HEK293 (cell line): ENCODE measurements around the gene BICC1.

Experiments
- CTCF ChIA-PET: fragments of 350-600 bp; formaldehyde crosslinking; extraction: SDS; loops from one replicate; lab custom pipeline; 2021; ENCODE audit warnings: antibody characterized with exemption; lab: Yijun Ruan, JAX
- POLR2A ChIA-PET: fragments of 300-600 bp; formaldehyde crosslinking; extraction: SDS; loops from one replicate; lab custom pipeline; 2020; ENCODE audit warnings: antibody characterized with exemption, inconsistent platforms; lab: Yijun Ruan, JAX
- H3K27ac ChIP-seq: fragments of 200-500 bp; sonication (Bioruptor generic); 2 replicates; pipeline ENCODE4 v1.5.1; 2014; ENCODE audit warnings: low read depth, low read length, control low read depth, inconsistent platforms; ENCODE audit errors: extremely low read depth
- H3K36me3 ChIP-seq, 2 experiments: fragments of 200-500 bp in 1 of 2; sonication (Bioruptor generic) in 1 of 2; 1 replicate in 1 of 2; 2 replicates in 1 of 2; pipeline ENCODE4 v1.5.1; 2014 to 2017; ENCODE audit warnings: inconsistent platforms in 2 of 2, low read length in 2 of 2; ENCODE audit not compliant: control insufficient read depth in 2 of 2, insufficient read depth in 1 of 2
- H3K4me1 ChIP-seq: fragments of 200-500 bp; sonication (Bioruptor generic); 2 replicates; pipeline ENCODE4 v1.5.1; 2014; ENCODE audit warnings: mild to moderate bottlenecking, low read length, inconsistent platforms; ENCODE audit not compliant: control insufficient read depth, insufficient read depth
- H3K4me3 ChIP-seq: 2 replicates; pipeline ENCODE4 v1.5.1; 2011; ENCODE audit warnings: low read depth, mild to moderate bottlenecking, control low read depth, low read length, moderate library complexity
- H3K9me3 ChIP-seq: fragments of 200-500 bp; sonication (Bioruptor generic); 2 replicates; pipeline ENCODE4 v1.5.1; 2014; ENCODE audit warnings: low read depth, low read length, inconsistent platforms; ENCODE audit not compliant: control insufficient read depth, insufficient read depth
- EGR2 ChIP-seq: fragments of 450-650 bp; formaldehyde crosslinking; IDR thresholded peaks from 2 replicates; pipeline ENCODE4 v1.5.1; 2016; ENCODE audit warnings: low read depth, missing biosample characterization, missing genetic modification characterization
- HIC1 ChIP-seq: fragments of 450-650 bp; formaldehyde crosslinking; IDR thresholded peaks from 2 replicates; pipeline ENCODE4 v1.5.1; 2016; ENCODE audit warnings: missing biosample characterization, missing genetic modification characterization
- KLF16 ChIP-seq: fragments of 450-650 bp; formaldehyde crosslinking; IDR thresholded peaks from 2 replicates; pipeline ENCODE4 v1.5.1; 2017; ENCODE audit warnings: missing biosample characterization, missing genetic modification characterization
- PATZ1 ChIP-seq: fragments of 450-650 bp; formaldehyde crosslinking; IDR thresholded peaks from 2 replicates; pipeline ENCODE4 v1.5.1; 2016; ENCODE audit warnings: missing biosample characterization, missing genetic modification characterization
- REPIN1 ChIP-seq: fragments of 450-650 bp; formaldehyde crosslinking; IDR thresholded peaks from 2 replicates; pipeline ENCODE4 v1.5.1; 2017; ENCODE audit warnings: missing biosample characterization, missing genetic modification characterization, low read depth
- SP2 ChIP-seq: fragments of 450-650 bp; formaldehyde crosslinking; IDR thresholded peaks from 2 replicates; pipeline ENCODE4 v1.5.1; 2016; ENCODE audit warnings: missing biosample characterization, missing genetic modification characterization
- SP7 ChIP-seq: fragments of 450-650 bp; formaldehyde crosslinking; IDR thresholded peaks from 2 replicates; pipeline ENCODE4 v1.5.1; 2016; ENCODE audit warnings: missing biosample characterization, missing genetic modification characterization
- ZBTB48 ChIP-seq: fragments of 450-650 bp; formaldehyde crosslinking; IDR thresholded peaks from 2 replicates; pipeline ENCODE4 v1.5.1; 2016; ENCODE audit warnings: missing biosample characterization, missing genetic modification characterization
- ZEB2 ChIP-seq: fragments of 450-650 bp; formaldehyde crosslinking; IDR thresholded peaks from 2 replicates; pipeline ENCODE4 v1.5.1; 2016; ENCODE audit warnings: missing biosample characterization, missing genetic modification characterization
- ZFHX2 ChIP-seq: fragments of 450-650 bp; formaldehyde crosslinking; conservative IDR thresholded peaks from 2 replicates; pipeline ENCODE4 v1.5.1; 2016; ENCODE audit warnings: missing biosample characterization, missing genetic modification characterization
- ZFP3 ChIP-seq: fragments of 450-650 bp; formaldehyde crosslinking; IDR thresholded peaks from 2 replicates; pipeline ENCODE4 v1.5.1; 2016; ENCODE audit warnings: low read depth, missing biosample characterization, missing genetic modification characterization
- ZFP69B ChIP-seq: fragments of 450-650 bp; formaldehyde crosslinking; IDR thresholded peaks from 2 replicates; pipeline ENCODE4 v1.5.1; 2016; ENCODE audit warnings: missing biosample characterization, missing genetic modification characterization
- ZNF140 ChIP-seq: fragments of 450-650 bp; formaldehyde crosslinking; IDR thresholded peaks from 2 replicates; pipeline ENCODE4 v1.5.1; 2016; ENCODE audit warnings: missing biosample characterization, missing genetic modification characterization
- ZNF155 ChIP-seq: fragments of 450-650 bp; formaldehyde crosslinking; IDR thresholded peaks from 2 replicates; pipeline ENCODE4 v1.5.1; 2016; ENCODE audit warnings: missing biosample characterization, missing genetic modification characterization
- ZNF19 ChIP-seq: fragments of 450-650 bp; formaldehyde crosslinking; IDR thresholded peaks from 2 replicates; pipeline ENCODE4; 2016; ENCODE audit warnings: missing biosample characterization, missing genetic modification characterization, low read depth
- ZNF214 ChIP-seq: fragments of 450-650 bp; formaldehyde crosslinking; IDR thresholded peaks from 2 replicates; pipeline ENCODE4 v1.5.1; 2017; ENCODE audit warnings: missing biosample characterization, mild to moderate bottlenecking, missing genetic modification characterization, borderline replicate concordance
- ZNF366 ChIP-seq: fragments of 450-650 bp; formaldehyde crosslinking; conservative IDR thresholded peaks from 2 replicates; pipeline ENCODE4 v1.5.1; 2016; ENCODE audit warnings: missing biosample characterization, missing genetic modification characterization
- ZNF777 ChIP-seq: fragments of 450-650 bp; formaldehyde crosslinking; IDR thresholded peaks from 2 replicates; pipeline ENCODE4 v1.5.1; 2017; ENCODE audit warnings: missing biosample characterization, missing genetic modification characterization, borderline replicate concordance
- ZSCAN23 ChIP-seq: fragments of 450-650 bp; formaldehyde crosslinking; IDR thresholded peaks from 2 replicates; pipeline ENCODE4 v1.5.1; 2016; ENCODE audit warnings: missing biosample characterization, missing genetic modification characterization
- TF ChIP-seq, protein P1 (sequence below): fragments of 450-650 bp; formaldehyde crosslinking; IDR thresholded peaks from 2 replicates; pipeline ENCODE4 v1.5.1; 2016; ENCODE audit warnings: missing biosample characterization, missing genetic modification characterization
- TF ChIP-seq, protein P2 (sequence below): IDR thresholded peaks from 2 replicates; pipeline ENCODE4 v1.6.1; 2011; ENCODE audit warnings: mild to moderate bottlenecking, low read depth, low read length, borderline replicate concordance
- TF ChIP-seq, protein P3 (sequence below): fragments of 450-650 bp; formaldehyde crosslinking; IDR thresholded peaks from 2 replicates; pipeline ENCODE4 v1.5.0; 2017; ENCODE audit warnings: missing biosample characterization, missing genetic modification characterization, borderline replicate concordance

BICC1 gene

DNA sequence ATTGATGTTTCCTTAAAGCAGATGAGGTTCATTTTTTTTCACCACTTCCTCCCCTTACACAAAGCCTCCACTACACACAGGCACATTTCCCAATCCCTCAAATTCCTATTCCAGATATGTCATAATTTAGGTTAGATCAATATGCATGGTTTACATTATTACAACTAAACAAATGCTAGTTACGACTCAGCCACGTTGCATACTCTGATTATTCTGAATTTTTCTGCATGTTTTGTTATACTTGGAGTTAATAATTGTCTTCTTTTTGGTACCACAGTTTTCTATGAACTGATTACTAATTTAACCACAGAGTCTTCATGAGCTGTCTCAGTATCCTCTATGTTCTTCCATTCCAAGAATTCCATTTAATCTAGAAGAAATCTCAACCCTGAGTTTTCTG lies 4.4 kb upstream of the BICC1 start:
- TF ChIP-seq ZNF19 (tag by site-specific recombination) (no peak), SP2 (no peak), REPIN1 (no peak), ZSCAN23 (tag by site-specific recombination) (no peak), ZEB2 (tag by site-specific recombination) (no peak), EGR2 (tag by site-specific recombination) (no peak), ZFP3 (tag by site-specific recombination) (no peak), ZNF155 (tag by site-specific recombination) (no peak), ZNF214 (tag by site-specific recombination) (no peak), KLF16 (tag by site-specific recombination) (no peak), ZNF140 (tag by site-specific recombination) (no peak), ZBTB48 (tag by site-specific recombination) (no peak), SP7 (tag by site-specific recombination) (no peak)
- TF ChIP-seq, protein P1, sequence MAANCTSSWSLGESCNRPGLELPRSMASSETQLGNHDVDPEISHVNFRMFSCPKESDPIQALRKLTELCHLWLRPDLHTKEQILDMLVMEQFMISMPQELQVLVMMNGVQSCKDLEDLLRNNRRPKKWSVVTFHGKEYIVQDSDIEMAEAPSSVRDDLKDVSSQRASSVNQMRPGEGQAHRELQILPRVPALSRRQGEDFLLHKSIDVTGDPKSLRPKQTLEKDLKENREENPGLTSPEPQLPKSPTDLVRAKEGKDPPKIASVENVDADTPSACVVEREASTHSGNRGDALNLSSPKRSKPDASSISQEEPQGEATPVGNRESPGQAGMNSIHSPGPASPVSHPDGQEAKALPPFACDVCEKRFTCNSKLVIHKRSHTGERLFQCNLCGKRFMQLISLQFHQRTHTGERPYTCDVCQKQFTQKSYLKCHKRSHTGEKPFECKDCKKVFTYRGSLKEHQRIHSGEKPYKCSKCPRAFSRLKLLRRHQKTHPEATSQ = no peak
- TF ChIP-seq, protein P2, sequence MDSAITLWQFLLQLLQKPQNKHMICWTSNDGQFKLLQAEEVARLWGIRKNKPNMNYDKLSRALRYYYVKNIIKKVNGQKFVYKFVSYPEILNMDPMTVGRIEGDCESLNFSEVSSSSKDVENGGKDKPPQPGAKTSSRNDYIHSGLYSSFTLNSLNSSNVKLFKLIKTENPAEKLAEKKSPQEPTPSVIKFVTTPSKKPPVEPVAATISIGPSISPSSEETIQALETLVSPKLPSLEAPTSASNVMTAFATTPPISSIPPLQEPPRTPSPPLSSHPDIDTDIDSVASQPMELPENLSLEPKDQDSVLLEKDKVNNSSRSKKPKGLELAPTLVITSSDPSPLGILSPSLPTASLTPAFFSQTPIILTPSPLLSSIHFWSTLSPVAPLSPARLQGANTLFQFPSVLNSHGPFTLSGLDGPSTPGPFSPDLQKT = no peak
- no peak overlapping the region for H3K4me3 ChIP-seq
- H3K36me3 ChIP-seq = no peaks in the 10 kb centered on the region
- no peaks in the 10 kb centered on the region for H3K9me3 ChIP-seq
- H3K27ac ChIP-seq = no peak overlapping the region
- ChIA-PET CTCF (no interaction called here), POLR2A (no interaction called here)
- no peaks in the 10 kb centered on the region for H3K4me1 ChIP-seq

DNA sequence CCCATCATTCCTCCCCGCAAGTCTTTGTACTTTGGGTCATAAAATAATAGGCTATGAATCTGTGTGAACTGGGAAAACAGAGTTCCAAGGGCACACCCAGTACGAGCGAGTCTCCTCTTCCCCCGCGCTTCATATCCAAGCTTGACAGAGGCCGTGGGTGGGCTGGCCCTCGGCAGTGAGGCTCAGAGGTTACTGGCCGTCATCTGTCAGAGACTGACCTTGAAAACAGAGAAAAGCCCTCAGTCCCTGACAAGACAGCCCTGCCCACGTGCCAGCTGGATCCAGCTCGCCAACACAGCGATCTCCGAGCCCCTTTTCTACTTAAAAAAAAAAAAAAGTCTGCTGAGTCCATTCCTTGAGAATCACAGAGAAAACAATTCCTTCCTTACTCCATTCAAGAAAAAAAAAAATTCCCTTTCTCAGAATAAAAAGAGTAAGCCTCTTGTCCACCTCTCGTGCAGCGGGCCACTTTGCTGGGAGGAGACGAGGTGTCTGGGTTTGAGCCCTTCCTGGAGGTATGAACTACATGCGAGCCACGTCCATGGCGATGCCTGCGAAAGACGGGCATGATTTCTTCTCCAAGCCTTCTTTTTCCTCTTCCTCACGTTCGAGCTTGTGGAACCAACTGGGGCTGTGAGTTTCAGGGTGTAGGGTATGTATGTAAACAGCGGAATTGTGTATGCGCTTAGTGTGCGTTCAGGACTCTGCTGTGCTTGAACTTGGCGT lies 744 bp upstream of the BICC1 start:
- no peaks in the 10 kb centered on the region for H3K9me3 ChIP-seq
- peak overlapping the region; percentile 90 for H3K4me3 ChIP-seq
- no peak overlapping the region for H3K27ac ChIP-seq
- H3K36me3 ChIP-seq = no peaks in the 10 kb centered on the region
- TF ChIP-seq ZFP69B (tag by site-specific recombination) = no peak
- 0 out of 2 replicates have a peak, but pooled peaks have one; percentile 39 for TF ChIP-seq ZFHX2
- peak; percentile 22; the same call in 1 of the 2 replicates for TF ChIP-seq EGR2 (tag by site-specific recombination)
- TF ChIP-seq HIC1 (tag by site-specific recombination) = no peak
- TF ChIP-seq, protein P3, sequence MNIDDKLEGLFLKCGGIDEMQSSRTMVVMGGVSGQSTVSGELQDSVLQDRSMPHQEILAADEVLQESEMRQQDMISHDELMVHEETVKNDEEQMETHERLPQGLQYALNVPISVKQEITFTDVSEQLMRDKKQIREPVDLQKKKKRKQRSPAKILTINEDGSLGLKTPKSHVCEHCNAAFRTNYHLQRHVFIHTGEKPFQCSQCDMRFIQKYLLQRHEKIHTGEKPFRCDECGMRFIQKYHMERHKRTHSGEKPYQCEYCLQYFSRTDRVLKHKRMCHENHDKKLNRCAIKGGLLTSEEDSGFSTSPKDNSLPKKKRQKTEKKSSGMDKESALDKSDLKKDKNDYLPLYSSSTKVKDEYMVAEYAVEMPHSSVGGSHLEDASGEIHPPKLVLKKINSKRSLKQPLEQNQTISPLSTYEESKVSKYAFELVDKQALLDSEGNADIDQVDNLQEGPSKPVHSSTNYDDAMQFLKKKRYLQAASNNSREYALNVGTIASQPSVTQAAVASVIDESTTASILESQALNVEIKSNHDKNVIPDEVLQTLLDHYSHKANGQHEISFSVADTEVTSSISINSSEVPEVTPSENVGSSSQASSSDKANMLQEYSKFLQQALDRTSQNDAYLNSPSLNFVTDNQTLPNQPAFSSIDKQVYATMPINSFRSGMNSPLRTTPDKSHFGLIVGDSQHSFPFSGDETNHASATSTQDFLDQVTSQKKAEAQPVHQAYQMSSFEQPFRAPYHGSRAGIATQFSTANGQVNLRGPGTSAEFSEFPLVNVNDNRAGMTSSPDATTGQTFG = no peak
- 0 out of 2 replicates have a peak, but pooled peaks have one; percentile 22 for TF ChIP-seq ZNF777
- TF ChIP-seq PATZ1 = no peak
- TF ChIP-seq ZNF366 = 0 out of 2 replicates have a peak, but pooled peaks have one; percentile 19
- ChIA-PET CTCF (interaction anchor here (0.7 to 1.4 kb wide), 3 partner anchors 13 to 98 kb away, joined by 3 read pairs; no protein-coding TSS in a partner anchor), POLR2A (interaction anchor here (0.6 kb wide), 1 partner anchor 67 kb away, joined by 3 read pairs; no protein-coding TSS in a partner anchor)
- H3K4me1 ChIP-seq = no peaks in the 10 kb centered on the region
